ENCODE data around the gene PPP1R15B. TPM values are rescaled to one million over a fixed set of nuclear protein-coding genes. Genes with fewer than 3 reads are reported as not detected.
A peak's percentile ranks its signal among the peaks of the same experiment; 100 is the strongest.

Gene PPP1R15B
- total and polyA plus RNA-seq, 2 donors (not counting 1 experiment from before 2014, with no cell fraction given), result 65.7 to 137 TPM

DNA sequence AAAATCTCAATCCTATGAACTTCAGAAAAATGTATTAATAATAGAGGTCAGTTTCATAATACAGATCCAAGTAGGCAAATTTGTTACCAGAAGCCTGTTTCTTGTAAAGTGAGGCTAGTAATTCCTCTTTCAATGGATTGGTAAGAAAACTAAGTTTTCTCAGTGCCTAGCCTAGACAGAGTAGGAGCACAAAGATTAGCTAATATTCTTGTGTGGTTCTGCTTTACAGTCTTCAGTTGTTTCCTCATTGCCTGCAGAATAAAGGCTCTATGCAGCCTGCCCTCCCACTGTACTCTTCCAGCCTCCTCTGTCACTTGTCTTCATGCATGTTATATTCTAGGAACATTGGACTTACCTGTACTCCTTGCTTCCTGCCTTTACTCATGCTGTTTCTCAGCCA, 2.4 kb upstream of the PPP1R15B start:
- Histone ChIP-seq H3K9me3 (ENCODE audit: control extremely low read depth in 1 of 3, control insufficient read depth in 2 of 3, insufficient read depth in 1 of 3, low read length in 2 of 3) (peaks cover 0 to 4% (median 0%) of the 10 kb centered on the region in 3 donors), H3K79me2 (ENCODE audit: control insufficient read depth, insufficient read depth, low read length) (peaks cover 41% of the 10 kb centered on the region), H3K27ac (ENCODE audit: low read length in 2 of 2) (peak overlapping the region in 1 of 2 donors; percentile 95), H3K4me1 (ENCODE audit: control insufficient read depth in 2 of 2, insufficient read depth in 2 of 2, low read length in 2 of 2) (peaks cover 23 to 44% of the 10 kb centered on the region in 2 donors), H3K36me3 (replicated peaks in 1 of 2; ENCODE audit: control extremely low read depth in 1 of 2, control insufficient read depth in 1 of 2, extremely low read depth in 1 of 2, insufficient read depth in 2 of 2, low read length in 1 of 2) (peaks cover 0 to 6% of the 10 kb centered on the region in 2 experiments), H2AFZ (ENCODE audit: insufficient read depth, low read depth, low read length, poor library complexity, severe bottlenecking) (no peak overlapping the region), H3K4me3 (ENCODE audit: control extremely low read depth in 1 of 5, extremely low read depth in 1 of 5, insufficient read depth in 1 of 5, low read depth in 2 of 5, low read length in 4 of 5) (no peak overlapping the region), H3K9ac (ENCODE audit: low read length) (no peak overlapping the region), H3K4me2 (replicated peaks; ENCODE audit: low read depth, low read length, poor library complexity, severe bottlenecking) (no peak overlapping the region), H4K20me1 (ENCODE audit: control insufficient read depth, insufficient read depth, low read length, poor library complexity, severe bottlenecking) (peaks cover 25% of the 10 kb centered on the region), H3K27me3 (replicated peaks in 1 of 4; ENCODE audit: control extremely low read depth in 1 of 4, control insufficient read depth in 3 of 4, insufficient read depth in 4 of 4, low read length in 3 of 4) (no peaks in the 10 kb centered on the region)
- no peak for DNase-seq
- no peak for ATAC-seq (ENCODE audit: low read depth)
- ChIA-PET CTCF (interaction anchor here (1.0 to 2.9 kb wide), 3 partner anchors 18 to 92 kb away, joined by 3 to 14 read pairs (median 11); no protein-coding TSS in a partner anchor), POLR2A (no interaction called here)
- H3K4me1 Mint-ChIP-seq, result peaks cover 43% of the 10 kb centered on the region
- H3K4me3 Mint-ChIP-seq, result no peak overlapping the region
- H3K27ac Mint-ChIP-seq, result peak overlapping the region; percentile 32
- TF ChIP-seq, protein P1, sequence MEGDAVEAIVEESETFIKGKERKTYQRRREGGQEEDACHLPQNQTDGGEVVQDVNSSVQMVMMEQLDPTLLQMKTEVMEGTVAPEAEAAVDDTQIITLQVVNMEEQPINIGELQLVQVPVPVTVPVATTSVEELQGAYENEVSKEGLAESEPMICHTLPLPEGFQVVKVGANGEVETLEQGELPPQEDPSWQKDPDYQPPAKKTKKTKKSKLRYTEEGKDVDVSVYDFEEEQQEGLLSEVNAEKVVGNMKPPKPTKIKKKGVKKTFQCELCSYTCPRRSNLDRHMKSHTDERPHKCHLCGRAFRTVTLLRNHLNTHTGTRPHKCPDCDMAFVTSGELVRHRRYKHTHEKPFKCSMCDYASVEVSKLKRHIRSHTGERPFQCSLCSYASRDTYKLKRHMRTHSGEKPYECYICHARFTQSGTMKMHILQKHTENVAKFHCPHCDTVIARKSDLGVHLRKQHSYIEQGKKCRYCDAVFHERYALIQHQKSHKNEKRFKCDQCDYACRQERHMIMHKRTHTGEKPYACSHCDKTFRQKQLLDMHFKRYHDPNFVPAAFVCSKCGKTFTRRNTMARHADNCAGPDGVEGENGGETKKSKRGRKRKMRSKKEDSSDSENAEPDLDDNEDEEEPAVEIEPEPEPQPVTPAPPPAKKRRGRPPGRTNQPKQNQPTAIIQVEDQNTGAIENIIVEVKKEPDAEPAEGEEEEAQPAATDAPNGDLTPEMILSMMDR (IDR thresholded peaks at IDR 0.05), result no peak
- TF ChIP-seq EZH2 (IDR thresholded peaks at IDR 0.05; ENCODE audit: borderline replicate concordance, insufficient read depth, low read depth, low read length, poor library complexity, severe bottlenecking), result no peak
- intact Hi-C loops (cut with micrococcal nuclease), result loop anchor here (5.0 kb wide), 1 partner anchor 1127 kb away; no protein-coding TSS in a partner anchor
- H3K27me3 Mint-ChIP-seq, result no peaks in the 10 kb centered on the region
- H3K9me3 Mint-ChIP-seq (ENCODE audit: insufficient read depth), result no peaks in the 10 kb centered on the region

DNA sequence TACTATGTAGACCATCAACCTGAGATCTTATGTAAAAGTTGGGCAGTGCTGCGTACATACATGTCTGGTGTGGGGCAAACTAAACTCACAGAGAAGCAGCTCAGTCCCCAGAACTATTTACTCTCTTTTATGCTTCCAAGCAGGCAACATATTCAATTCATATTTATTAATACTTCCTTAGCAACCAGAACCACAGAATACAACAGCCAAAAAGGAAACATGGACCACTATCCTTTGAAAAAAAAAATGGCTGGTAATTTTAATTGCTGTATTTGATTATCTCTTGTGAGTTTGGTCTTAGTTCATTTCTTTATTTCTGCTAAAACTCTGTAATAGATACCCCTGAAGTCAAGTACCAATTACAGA, 1.5 kb upstream of the PPP1R15B start:
- Mint-ChIP-seq H3K27ac (peak overlapping the region; percentile 46), H3K27me3 (no peaks in the 10 kb centered on the region), H3K4me1 (peaks cover 38% of the 10 kb centered on the region), H3K4me3 (peak overlapping the region; percentile 47), H3K9me3 (ENCODE audit: insufficient read depth) (no peaks in the 10 kb centered on the region)
- WGBS (ENCODE audit: insufficient coverage), result no CpG with 5 or more reads among the region's 1 CpG
- CTCF ChIA-PET, result interaction anchor here (2.6 to 2.9 kb wide), 2 partner anchors 18 to 90 kb away, joined by 11 to 14 read pairs; no protein-coding TSS in a partner anchor
- no peak overlapping the region for H3K4me3 ChIP-seq (ENCODE audit: control extremely low read depth in 1 of 5, extremely low read depth in 1 of 5, insufficient read depth in 1 of 5, low read depth in 2 of 5, low read length in 4 of 5)
- POLR2A ChIA-PET, result no interaction called here
- H3K4me2 ChIP-seq (replicated peaks; ENCODE audit: low read depth, low read length, poor library complexity, severe bottlenecking), result no peak overlapping the region
- H3K9ac ChIP-seq (ENCODE audit: low read length), result no peak overlapping the region
- peaks cover 33% of the 10 kb centered on the region for H4K20me1 ChIP-seq (ENCODE audit: control insufficient read depth, insufficient read depth, low read length, poor library complexity, severe bottlenecking)
- H3K4me1 ChIP-seq (ENCODE audit: control insufficient read depth in 2 of 2, insufficient read depth in 2 of 2, low read length in 2 of 2), result peaks cover 14 to 35% of the 10 kb centered on the region in 2 donors
- intact Hi-C loops (cut with micrococcal nuclease), result loop anchor here (2.0 to 5.0 kb wide), 2 partner anchors 94 to 1126 kb away; no protein-coding TSS in a partner anchor
- ATAC-seq (ENCODE audit: low read depth), result no peak
- peaks cover 0 to 11% of the 10 kb centered on the region in 2 experiments for H3K36me3 ChIP-seq (replicated peaks in 1 of 2; ENCODE audit: control extremely low read depth in 1 of 2, control insufficient read depth in 1 of 2, extremely low read depth in 1 of 2, insufficient read depth in 2 of 2, low read length in 1 of 2)
- no peak for DNase-seq
- peak overlapping the region in 1 of 2 donors; percentile 95 for H3K27ac ChIP-seq (ENCODE audit: low read length in 2 of 2)
- H3K27me3 ChIP-seq (replicated peaks in 1 of 4; ENCODE audit: control extremely low read depth in 1 of 4, control insufficient read depth in 3 of 4, insufficient read depth in 4 of 4, low read length in 3 of 4), result no peaks in the 10 kb centered on the region
- peaks cover 50% of the 10 kb centered on the region for H3K79me2 ChIP-seq (ENCODE audit: control insufficient read depth, insufficient read depth, low read length)
- H3K9me3 ChIP-seq (ENCODE audit: control extremely low read depth in 1 of 3, control insufficient read depth in 2 of 3, insufficient read depth in 1 of 3, low read length in 2 of 3), result peaks cover 0 to 3% (median 0%) of the 10 kb centered on the region in 3 donors
- H2AFZ ChIP-seq (ENCODE audit: insufficient read depth, low read depth, low read length, poor library complexity, severe bottlenecking), result no peak overlapping the region
- TF ChIP-seq, protein P1 (IDR thresholded peaks at IDR 0.05), result no peak
- TF ChIP-seq EZH2 (IDR thresholded peaks at IDR 0.05; ENCODE audit: borderline replicate concordance, insufficient read depth, low read depth, low read length, poor library complexity, severe bottlenecking), result no peak
